H1 (cell line): Measurements from ENCODE around the gene DNAJC16. TPM values are rescaled to one million over a fixed set of nuclear protein-coding genes. Genes with fewer than 3 reads are reported as not detected.

ENCODE experiments used
- CTCF ChIA-PET: fragments of 300-600 bp; sonication (Branson Sonifier 250); formaldehyde crosslinking; loops from one replicate; lab custom pipeline; 2021; ENCODE audit not compliant: partially characterized antibody; lab: Charles Lee
- POLR2A ChIA-PET: fragments of 300-600 bp; sonication (Branson Sonifier 250); formaldehyde crosslinking; loops from one replicate; lab custom pipeline; 2021; ENCODE audit warnings: inconsistent platforms; ENCODE audit not compliant: partially characterized antibody; lab: Charles Lee
- DNase-seq, 2 experiments: peaks; one replicate each; pipeline versions ENCODE4 v3.0.0 to v3.0.0-alpha.2; 2010 to 2022; ENCODE audit warnings: low spot score in 2 of 2, low read depth in 1 of 2, mixed read lengths in 1 of 2
- FAIRE-seq: peaks from 2 replicates; lab custom pipeline; 2011; peaks lifted over from hg19 to GRCh38; lab: Jason Lieb, UNC
- H2AFZ ChIP-seq: 2 replicates; pipeline ENCODE4 v1.8.1; 2012; ENCODE audit warnings: low read length, inconsistent platforms
- H2AK5ac ChIP-seq: 2 replicates; pipeline ENCODE4 v1.6.1; 2013; ENCODE audit warnings: low read depth, low read length
- H2BK120ac ChIP-seq: replicated peaks from 2 replicates; pipeline ENCODE3; 2013; ENCODE audit warnings: low read depth, low read length, inconsistent platforms
- H2BK12ac ChIP-seq: 2 replicates; pipeline ENCODE4 v1.6.1; 2013; ENCODE audit warnings: low read depth, low read length
- H2BK15ac ChIP-seq: 2 replicates; pipeline ENCODE4 v1.6.1; 2013; ENCODE audit warnings: low read length
- H2BK20ac ChIP-seq: 2 replicates; pipeline ENCODE4 v1.6.1; 2013; ENCODE audit warnings: low read length
- H2BK5ac ChIP-seq: 2 replicates; pipeline ENCODE4 v1.6.1; 2013; ENCODE audit warnings: low read depth, low read length
- H3K14ac ChIP-seq: 2 replicates; pipeline ENCODE4 v1.6.1; 2013; ENCODE audit warnings: inconsistent platforms; ENCODE audit not compliant: insufficient read length
- H3K18ac ChIP-seq: 2 replicates; pipeline ENCODE4 v1.6.1; 2013; ENCODE audit warnings: low read length; ENCODE audit errors: extremely low read depth
- H3K23ac ChIP-seq: 2 replicates; pipeline ENCODE4 v1.6.1; 2013; ENCODE audit warnings: inconsistent platforms; ENCODE audit not compliant: insufficient read length
- H3K23me2 ChIP-seq: 2 replicates; pipeline ENCODE4 v1.6.1; 2013; ENCODE audit warnings: low read depth, low read length
- H3K27ac ChIP-seq: 2 replicates; pipeline ENCODE4 v1.6.1; 2011; ENCODE audit warnings: low read depth, low read length, inconsistent platforms
- H3K27me3 ChIP-seq, 4 experiments: replicated peaks in 1 of 4; 1 replicate in 1 of 4; 2 replicates in 3 of 4; pipeline versions ENCODE4 v1.6.1 to v1.8.1; 2011 to 2013; ENCODE audit warnings: low read length in 3 of 4, mild to moderate bottlenecking in 3 of 4, inconsistent platforms in 2 of 4, mixed read lengths in 2 of 4, moderate library complexity in 1 of 4; ENCODE audit not compliant: control insufficient read depth in 3 of 4, insufficient read depth in 3 of 4; ENCODE audit errors: extremely low read depth in 1 of 4
- H3K36me3 ChIP-seq, 4 experiments: 2 replicates each; pipeline versions ENCODE4 v1.6.1 to v1.8.1; 2011 to 2013; ENCODE audit warnings: mild to moderate bottlenecking in 4 of 4, low read length in 3 of 4, moderate library complexity in 2 of 4, control low read depth in 1 of 4, inconsistent platforms in 1 of 4; ENCODE audit not compliant: insufficient read depth in 4 of 4, control insufficient read depth in 2 of 4
- H3K4ac ChIP-seq: replicated peaks from 2 replicates; pipeline ENCODE3; 2013; ENCODE audit warnings: low read length, low read depth, mixed read lengths, inconsistent platforms; ENCODE audit not compliant: insufficient read length
- H3K4me1 ChIP-seq, 4 experiments: replicated peaks in 1 of 4; 1 replicate in 1 of 4; 2 replicates in 3 of 4; pipeline versions ENCODE4 v1.6.1 to v1.8.1; 2011 to 2013; ENCODE audit warnings: low read length in 3 of 4, inconsistent platforms in 2 of 4, mixed read lengths in 1 of 4; ENCODE audit not compliant: insufficient read depth in 4 of 4, control insufficient read depth in 3 of 4
- H3K4me2 ChIP-seq, 2 experiments: 2 replicates each; pipeline versions ENCODE4 v1.6.1 to v1.8.1; 2011 to 2013; ENCODE audit warnings: low read depth in 2 of 2, low read length in 2 of 2, control low read depth in 1 of 2, inconsistent platforms in 1 of 2, mild to moderate bottlenecking in 1 of 2; ENCODE audit not compliant: insufficient read depth in 1 of 2
- H3K4me3 ChIP-seq, 4 experiments: fragments of 200-600, 300-600 bp in 1 of 4; sonication (generic), shearing (Covaris generic), sonication (Bioruptor Twin) in 1 of 4; 2 replicates each; pipeline versions ENCODE4 v1.5.1 to v1.8.1; 2011 to 2016; ENCODE audit warnings: low read length in 4 of 4, low read depth in 3 of 4, control low read depth in 2 of 4, inconsistent platforms in 2 of 4, mild to moderate bottlenecking in 2 of 4, mixed read lengths in 1 of 4, moderate library complexity in 1 of 4; ENCODE audit not compliant: insufficient read depth in 2 of 4; ENCODE audit errors: extremely low read depth in 1 of 4
- H3K56ac ChIP-seq: replicated peaks from 2 replicates; pipeline ENCODE3; 2013; ENCODE audit warnings: low read depth, mild to moderate bottlenecking, mixed read lengths, low read length, inconsistent platforms; ENCODE audit not compliant: insufficient read length
- H3K79me1 ChIP-seq: 2 replicates; pipeline ENCODE4 v1.6.1; 2013; ENCODE audit warnings: low read depth, low read length, control low read depth
- H3K79me2 ChIP-seq, 2 experiments: 2 replicates each; pipeline versions ENCODE4 v1.6.1 to v1.8.1; 2012 to 2013; ENCODE audit warnings: low read length in 2 of 2, mild to moderate bottlenecking in 2 of 2, inconsistent platforms in 1 of 2; ENCODE audit not compliant: insufficient read depth in 2 of 2, control insufficient read depth in 1 of 2
- H3K9ac ChIP-seq, 4 experiments: replicated peaks in 1 of 4; 1 replicate in 1 of 4; 2 replicates in 3 of 4; pipeline versions ENCODE4 v1.6.1 to v1.8.1; 2011 to 2013; ENCODE audit warnings: low read depth in 3 of 4, low read length in 3 of 4, control low read depth in 2 of 4, mild to moderate bottlenecking in 2 of 4, moderate library complexity in 2 of 4, inconsistent platforms in 1 of 4; ENCODE audit errors: extremely low read depth in 1 of 4
- H3K9me3 ChIP-seq, 2 experiments: 2 replicates each; pipeline versions ENCODE4 v1.6.1 to v1.8.1; 2012 to 2013; ENCODE audit warnings: mild to moderate bottlenecking in 2 of 2, moderate library complexity in 2 of 2, control low read depth in 1 of 2, inconsistent platforms in 1 of 2, low read depth in 1 of 2, low read length in 1 of 2, mixed read lengths in 1 of 2; ENCODE audit not compliant: insufficient read depth in 2 of 2
- H4K20me1 ChIP-seq, 2 experiments: replicated peaks in 1 of 2; 2 replicates each; pipeline versions ENCODE3 to v1.8.1; 2011 to 2013; ENCODE audit warnings: inconsistent platforms in 2 of 2, low read length in 2 of 2, mild to moderate bottlenecking in 1 of 2; ENCODE audit not compliant: insufficient read depth in 2 of 2, control insufficient read depth in 1 of 2
- H4K5ac ChIP-seq: 2 replicates; pipeline ENCODE4 v1.6.1; 2013; ENCODE audit warnings: low read length, low read depth, mixed read lengths, inconsistent platforms; ENCODE audit not compliant: insufficient read length
- H4K8ac ChIP-seq: 2 replicates; pipeline ENCODE4 v1.8.0; 2013; ENCODE audit warnings: mild to moderate bottlenecking, moderate library complexity, low read length, inconsistent platforms; ENCODE audit not compliant: insufficient read depth; ENCODE audit errors: extremely low read depth
- H4K91ac ChIP-seq: replicated peaks from 2 replicates; pipeline ENCODE3; 2013; ENCODE audit warnings: low read length, mixed read lengths, inconsistent platforms; ENCODE audit not compliant: insufficient read length
- BRCA1 ChIP-seq: IDR thresholded peaks from 2 replicates; pipeline ENCODE4 v1.6.1; 2012; ENCODE audit warnings: low read depth, low read length, improper control_type of control experiment
- CTCF ChIP-seq, 3 experiments: IDR thresholded peaks; 1 replicate in 2 of 3; 2 replicates in 1 of 3; pipeline versions ENCODE4 v1.5.1 to v1.6.1; 2011; ENCODE audit warnings: low read length in 3 of 3, mild to moderate bottlenecking in 3 of 3, inconsistent platforms in 2 of 3, low read depth in 1 of 3, moderate library complexity in 1 of 3; ENCODE audit not compliant: insufficient read depth in 1 of 3; ENCODE audit errors: control extremely low read depth in 1 of 3
- KDM1A ChIP-seq: fragments of 200-600, 300-600 bp; sonication (generic); IDR thresholded peaks from 2 replicates; pipeline ENCODE4 v1.7.1; 2016; ENCODE audit warnings: mild to moderate bottlenecking, low read length, borderline replicate concordance
- RAD21 ChIP-seq, 2 experiments: IDR thresholded peaks in 1 of 2; conservative IDR thresholded peaks in 1 of 2; 2 replicates each; pipeline ENCODE4 v1.6.1; 2011; ENCODE audit warnings: low read depth in 2 of 2, low read length in 2 of 2, improper control_type of control experiment in 1 of 2, inconsistent platforms in 1 of 2, mild to moderate bottlenecking in 1 of 2, moderate library complexity in 1 of 2
- SAP30 ChIP-seq: fragments of 300-600 bp; sonication (generic); IDR thresholded peaks from 2 replicates; pipeline ENCODE4 v1.7.1; 2012; ENCODE audit warnings: low read length, moderate library complexity, mild to moderate bottlenecking, inconsistent platforms; ENCODE audit not compliant: insufficient read depth, insufficient replicate concordance
- SP2 ChIP-seq: IDR thresholded peaks from 2 replicates; pipeline ENCODE4 v1.6.1; 2012; ENCODE audit warnings: mild to moderate bottlenecking, low read length, inconsistent platforms
- SP4 ChIP-seq: IDR thresholded peaks from 2 replicates; pipeline ENCODE4 v1.6.1; 2012; ENCODE audit warnings: low read length, inconsistent platforms
- YY1 ChIP-seq: IDR thresholded peaks from 2 replicates; pipeline ENCODE4 v1.6.1; 2011; ENCODE audit warnings: low read depth, mild to moderate bottlenecking, low read length
- WGBS, 2 experiments: shearing (Covaris generic) in 1 of 2; methylation state at CpG; one replicate each; pipeline versions ENCODE4 v1.1.6 to v1.1.7; 2013 to 2015; ENCODE audit warnings: low lambda C conversion rate in 2 of 2, mixed read lengths in 2 of 2, inconsistent platforms in 1 of 2, low coverage in 1 of 2, missing lambda C conversion rate in 1 of 2; ENCODE audit not compliant: insufficient replicate concordance in 2 of 2, insufficient coverage in 1 of 2, insufficient read length in 1 of 2; ENCODE audit errors: extremely low coverage in 1 of 2, missing lambda C conversion rate in 1 of 2; 5-methylcytosine and 5-hydroxymethylcytosine counted together
- polyA plus RNA-seq, 7 experiments: library from polyadenylated mRNA; depleted of rRNA in 3 of 7; stranded (reverse) in 5 of 7; unstranded in 2 of 7; fragments of >200 nt in 5 of 7; fragments of 200-250 nt in 2 of 7; gene quantifications; 1 replicate in 5 of 7; 2 replicates in 1 of 7; 4 replicates in 1 of 7; pipeline versions ENCODE4 v1.2.1 to v1.2.3, GENCODE V29; 2011 to 2013; ENCODE audit warnings: missing spikeins in 2 of 7, mixed read lengths in 2 of 7
- total RNA-seq: library from RNA; stranded (reverse); fragmentation: NEBNext Ultra II Directional; extraction: Animal tissue kit (Norgen Biotek cat#: 25700); gene quantifications from 2 replicates; pipeline ENCODE4 v1.2.1, GENCODE V29; 2021

DNAJC16 gene
- total and polyA plus RNA-seq, 2 of the 8 experiments (the other 6 are each of a cell fraction or from before 2014, with no cell fraction given): 7.9 to 23.3 TPM

GRCh38 chr1:15524283-15525049 lies 2.2 kb upstream of the DNAJC16 start:
- Histone ChIP-seq H3K4ac (no peak overlapping the region), H3K4me3 (peak overlapping the region; percentile 58 to 86 (median 72); a peak in 7 of 8 replicates), H2AFZ (no peak overlapping the region; the same call in 1 of the 2 replicates), H4K91ac (peak overlapping the region; percentile 98), H3K36me3 (0 out of 8 replicates have a peak, but pooled peaks cover 0 to 2% (median 0%) of the 10 kb centered on the region in 4 experiments), H2AK5ac (no peak overlapping the region), H4K20me1 (peaks cover 0 to 3% of the 10 kb centered on the region in 2 experiments), H3K79me1 (no peaks in the 10 kb centered on the region), H2BK12ac (peak overlapping the region; percentile 82; the same call in 1 of the 2 replicates), H3K56ac (peak overlapping the region; percentile 90), H4K5ac (peak overlapping the region; percentile 100), H3K23ac (no peak overlapping the region), H3K27me3 (no peaks in the 10 kb centered on the region), H2BK5ac (peak overlapping the region; percentile 99), H2BK15ac (peak overlapping the region; percentile 88; the same call in 1 of the 2 replicates), H4K8ac (peak overlapping the region; percentile 82; the same call in 1 of the 2 replicates), H3K9me3 (no peaks in the 10 kb centered on the region), H3K9ac (peak overlapping the region; percentile 66 to 89 (median 81)), H3K4me1 (peaks cover 0 to 8% (median 5%) of the 10 kb centered on the region in 4 experiments; a peak in 4 of 7 replicates), H2BK120ac (peak overlapping the region; percentile 81), H3K18ac (peak overlapping the region; percentile 99), H2BK20ac (no peak overlapping the region), H3K14ac (no peak overlapping the region), H3K79me2 (peaks cover 0 to 33% of the 10 kb centered on the region in 2 experiments; a peak in 2 of 4 replicates), H3K27ac (peak overlapping the region; percentile 96; the same call in 1 of the 2 replicates), H3K4me2 (peak overlapping the region; percentile 60 to 73), H3K23me2 (peaks cover 6% of the 10 kb centered on the region)
- WGBS, 2 experiments: 0% methylated on average over 3 of the region's 88 CpGs; no CpG with 5 or more reads in 1 of the 2 experiments
- FAIRE-seq (no peak), DNase-seq (peak; percentile 96 to 100)
- ChIA-PET CTCF (no interaction called here), POLR2A (interaction anchor here (0.7 to 1.1 kb wide), 3 partner anchors 10 to 16 kb away, joined by 3 to 7 read pairs (median 5); no protein-coding TSS in a partner anchor)
- TF ChIP-seq BRCA1 (no peak), YY1 (no peak), SP4 (peak; percentile 81; the same call in 1 of the 2 replicates), SP2 (no peak), KDM1A (no peak), SAP30 (no peak), RAD21 (IDR thresholded peaks at IDR 0.05 in 1 of 2, conservative IDR thresholded peaks at IDR 0.05 in 1 of 2; ENCODE audit: low read depth in 2 of 2, low read length in 2 of 2) (no peak), CTCF (IDR thresholded peaks at IDR 0.05; ENCODE audit: control extremely low read depth in 1 of 3, insufficient read depth in 1 of 3, low read depth in 1 of 3, low read length in 3 of 3) (no peak)
